Peyer's patch (tissue), 4 donors: ENCODE results near the gene HSPBAP1. TPM values are rescaled to one million over a fixed set of nuclear protein-coding genes. Genes with fewer than 3 reads are reported as not detected.

Experiments used
- DNase-seq, 3 donors: peaks; one replicate each; pipeline ENCODE4 v3.0.0-alpha.2; 2017 to 2019
- H3K27ac ChIP-seq, 4 donors: fragments of 200-600 bp; sonication (generic); one replicate each; pipeline ENCODE4 v1.5.1; 2016 to 2019
- H3K27me3 ChIP-seq, 2 donors: fragments of 200-600 bp; sonication (generic); one replicate each; pipeline ENCODE4 v1.5.1; 2019
- H3K36me3 ChIP-seq, 3 donors: fragments of 200-600 bp; sonication (generic); one replicate each; pipeline ENCODE4 v1.5.1; 2016 to 2019
- H3K4me1 ChIP-seq, 4 donors: fragments of 200-600 bp; sonication (generic); one replicate each; pipeline ENCODE4 v1.5.1; 2016 to 2019
- H3K4me3 ChIP-seq, 4 donors: fragments of 200-600 bp; sonication (generic); 1 replicate in 3 of 4; 2 replicates in 1 of 4; pipeline ENCODE4 v1.5.1; 2016 to 2019; ENCODE audit warnings: mild to moderate bottlenecking in 1 of 4
- H3K9me3 ChIP-seq, 4 donors: fragments of 200-600 bp; sonication (generic); one replicate each; pipeline ENCODE4 v1.5.1; 2016 to 2019; ENCODE audit warnings: mild to moderate bottlenecking in 1 of 4
- CTCF ChIP-seq, 6 experiments: fragments of 450-650 bp in 4 of 6; fragments of 200-600 bp in 2 of 6; sonication (generic) in 1 of 6; IDR thresholded peaks; one replicate each; pipeline ENCODE4 v1.5.1; 2017 to 2019; ENCODE audit warnings: antibody characterized with exemption in 6 of 6, mild to moderate bottlenecking in 3 of 6, moderate library complexity in 1 of 6
- POLR2A ChIP-seq, 2 donors: fragments of 450-650 bp; IDR thresholded peaks; one replicate each; pipeline ENCODE4 v1.5.1; 2017; ENCODE audit warnings: antibody characterized with exemption in 2 of 2, mild to moderate bottlenecking in 2 of 2, moderate library complexity in 2 of 2
- total RNA-seq, 4 donors: library from RNA; depleted of rRNA; stranded (reverse); fragments of >200 nt; gene quantifications; one replicate each; pipeline ENCODE4 v1.1.0, GENCODE V29; 2016

The HSPBAP1 gene
- total RNA-seq, 4 donors from 2014 or later: 10.0 to 28.1 (median 12.9) TPM

- no peak overlapping the region for H3K4me3 ChIP-seq
- no peaks in the 10 kb centered on the region for H3K27me3 ChIP-seq
- no peaks in the 10 kb centered on the region for H3K4me1 ChIP-seq
- H3K36me3 ChIP-seq: no peaks in the 10 kb centered on the region
- no peak for DNase-seq
- no peak for TF ChIP-seq POLR2A (IDR thresholded peaks at IDR 0.05)
- no peak for TF ChIP-seq CTCF (IDR thresholded peaks at IDR 0.05)
- no peaks in the 10 kb centered on the region for H3K9me3 ChIP-seq
- H3K27ac ChIP-seq: no peak overlapping the region
Measured at GRCh38 chr3:122824465-122825381, 31.1 kb upstream of the HSPBAP1 start.

GRCh38 chr3:122816587-122816986 lies 23.0 kb upstream of the HSPBAP1 start:
- Histone ChIP-seq H3K4me1 (no peaks in the 10 kb centered on the region), H3K36me3 (no peaks in the 10 kb centered on the region), H3K9me3 (no peaks in the 10 kb centered on the region), H3K27ac (no peak overlapping the region), H3K27me3 (no peaks in the 10 kb centered on the region), H3K4me3 (no peak overlapping the region)
- no peak for DNase-seq
- TF ChIP-seq CTCF (IDR thresholded peaks at IDR 0.05): no peak
- TF ChIP-seq POLR2A (IDR thresholded peaks at IDR 0.05): no peak

- no peak overlapping the region for H3K27ac ChIP-seq
Measured at GRCh38 chr3:122810734-122811133, 17.1 kb upstream of the HSPBAP1 start.

GRCh38 chr3:122803977-122804376 lies 10.3 kb upstream of the HSPBAP1 start:
- DNase-seq: no peak
- no peak overlapping the region for H3K27ac ChIP-seq
- H3K27me3 ChIP-seq: no peaks in the 10 kb centered on the region
- TF ChIP-seq CTCF (IDR thresholded peaks at IDR 0.05) (no peak), POLR2A (IDR thresholded peaks at IDR 0.05) (no peak)
- H3K4me1 ChIP-seq: no peaks in the 10 kb centered on the region
- no peak overlapping the region for H3K4me3 ChIP-seq
- H3K36me3 ChIP-seq: no peaks in the 10 kb centered on the region
- H3K9me3 ChIP-seq: no peaks in the 10 kb centered on the region

More at GRCh38 chr3:122810734-122811133, 17.1 kb upstream of the HSPBAP1 start:
- no peaks in the 10 kb centered on the region for H3K9me3 ChIP-seq
- H3K36me3 ChIP-seq: no peaks in the 10 kb centered on the region
- no peak overlapping the region for H3K4me3 ChIP-seq
- H3K4me1 ChIP-seq: no peaks in the 10 kb centered on the region
- no peaks in the 10 kb centered on the region for H3K27me3 ChIP-seq
- no peak for DNase-seq
- no peak for TF ChIP-seq POLR2A (IDR thresholded peaks at IDR 0.05)
- TF ChIP-seq CTCF (IDR thresholded peaks at IDR 0.05): no peak

GRCh38 chr3:122802323-122802722 lies 8.7 kb upstream of the HSPBAP1 start:
- Histone ChIP-seq H3K9me3 (no peaks in the 10 kb centered on the region), H3K36me3 (no peaks in the 10 kb centered on the region), H3K27ac (no peak overlapping the region), H3K4me1 (no peaks in the 10 kb centered on the region), H3K4me3 (no peak overlapping the region), H3K27me3 (no peaks in the 10 kb centered on the region)
- TF ChIP-seq POLR2A (IDR thresholded peaks at IDR 0.05) (no peak), CTCF (IDR thresholded peaks at IDR 0.05) (no peak)
- no peak for DNase-seq
